Skeletal muscle tissue (tissue), 4 donors: Measurements from ENCODE around the gene PLXNA3. TPM values are rescaled to one million over a fixed set of nuclear protein-coding genes. Genes with fewer than 3 reads are reported as not detected.

Experiments used
- H3K27ac ChIP-seq: one replicate; pipeline ENCODE4 v1.7.0; 2013; ENCODE audit warnings: mild to moderate bottlenecking, low read depth, low read length, inconsistent platforms
- H3K27me3 ChIP-seq, 3 donors: one replicate each; pipeline ENCODE4 v1.7.0; 2013; ENCODE audit warnings: low read length in 3 of 3; ENCODE audit not compliant: control insufficient read depth in 3 of 3, insufficient read depth in 3 of 3
- H3K36me3 ChIP-seq, 3 donors: one replicate each; pipeline ENCODE4 v1.7.0; 2013; ENCODE audit warnings: low read length in 3 of 3; ENCODE audit not compliant: control insufficient read depth in 3 of 3, insufficient read depth in 3 of 3
- H3K4me1 ChIP-seq, 3 donors: one replicate each; pipeline ENCODE4 v1.7.0; 2013; ENCODE audit warnings: low read length in 3 of 3, mild to moderate bottlenecking in 3 of 3; ENCODE audit not compliant: control insufficient read depth in 3 of 3, insufficient read depth in 3 of 3
- H3K4me3 ChIP-seq, 3 donors: one replicate each; pipeline ENCODE4 v1.7.0; 2013; ENCODE audit warnings: low read length in 3 of 3
- H3K9ac ChIP-seq, 3 donors: one replicate each; pipeline ENCODE4 v1.7.0; 2013; ENCODE audit warnings: low read length in 3 of 3, mild to moderate bottlenecking in 3 of 3, moderate library complexity in 2 of 3, low read depth in 1 of 3
- H3K9me3 ChIP-seq, 3 donors: one replicate each; pipeline ENCODE4 v1.7.0; 2013; ENCODE audit warnings: low read length in 3 of 3; ENCODE audit not compliant: control insufficient read depth in 3 of 3
- total RNA-seq: library from RNA; depleted of rRNA; stranded (reverse); fragments of >200 nt; gene quantifications from one replicate; pipeline ENCODE4 v1.2.3, GENCODE V29; 2014
- donor health status: Osteomylitis.

Gene PLXNA3
- total RNA-seq, 1 donor from 2014 or later: 9.9 TPM

- H3K4me1 ChIP-seq: peaks cover 18 to 28% (median 24%) of the 10 kb centered on the region in 3 donors
Measured at GRCh38 chrX:154434394-154435168, 23.5 kb upstream of the PLXNA3 start.

DNA sequence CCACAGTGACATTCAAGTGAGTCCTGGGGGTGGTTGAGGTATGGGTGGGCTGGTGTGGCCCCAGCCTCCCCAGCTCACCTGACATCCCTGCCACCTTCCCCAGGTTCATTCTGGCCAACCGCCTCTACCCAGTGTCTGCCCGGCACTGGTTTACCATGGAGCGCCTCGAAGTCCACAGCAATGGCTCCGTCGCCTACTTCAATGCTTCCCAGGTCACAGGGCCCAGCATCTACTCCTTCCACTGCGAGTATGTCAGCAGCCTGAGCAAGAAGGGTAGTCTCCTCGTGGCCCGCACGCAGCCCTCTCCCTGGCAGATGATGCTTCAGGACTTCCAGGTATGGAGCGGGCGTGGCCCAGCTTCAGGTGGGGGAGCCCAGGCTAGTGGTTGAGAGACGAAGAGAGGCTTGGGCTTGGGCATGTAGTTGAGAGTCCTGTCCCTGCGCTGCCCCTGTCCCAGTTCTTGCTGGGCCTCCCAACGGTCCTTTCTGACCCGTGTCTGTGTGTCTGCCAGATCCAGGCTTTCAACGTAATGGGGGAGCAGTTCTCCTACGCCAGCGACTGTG is 22.8 kb upstream of the PLXNA3 start:
- peaks cover 25 to 34% (median 26%) of the 10 kb centered on the region in 3 donors for H3K36me3 ChIP-seq
- no peak overlapping the region for H3K9ac ChIP-seq
- no peak overlapping the region for H3K27ac ChIP-seq
- H3K4me3 ChIP-seq: no peak overlapping the region
- no peaks in the 10 kb centered on the region for H3K27me3 ChIP-seq
- no peaks in the 10 kb centered on the region for H3K9me3 ChIP-seq
- peaks cover 15 to 24% (median 22%) of the 10 kb centered on the region in 3 donors for H3K4me1 ChIP-seq

More at GRCh38 chrX:154434394-154435168, 23.5 kb upstream of the PLXNA3 start:
- Histone ChIP-seq H3K27me3 (no peaks in the 10 kb centered on the region), H3K9me3 (no peaks in the 10 kb centered on the region), H3K36me3 (peaks cover 25 to 33% (median 26%) of the 10 kb centered on the region in 3 donors), H3K9ac (no peak overlapping the region), H3K27ac (no peak overlapping the region), H3K4me3 (no peak overlapping the region)

DNA sequence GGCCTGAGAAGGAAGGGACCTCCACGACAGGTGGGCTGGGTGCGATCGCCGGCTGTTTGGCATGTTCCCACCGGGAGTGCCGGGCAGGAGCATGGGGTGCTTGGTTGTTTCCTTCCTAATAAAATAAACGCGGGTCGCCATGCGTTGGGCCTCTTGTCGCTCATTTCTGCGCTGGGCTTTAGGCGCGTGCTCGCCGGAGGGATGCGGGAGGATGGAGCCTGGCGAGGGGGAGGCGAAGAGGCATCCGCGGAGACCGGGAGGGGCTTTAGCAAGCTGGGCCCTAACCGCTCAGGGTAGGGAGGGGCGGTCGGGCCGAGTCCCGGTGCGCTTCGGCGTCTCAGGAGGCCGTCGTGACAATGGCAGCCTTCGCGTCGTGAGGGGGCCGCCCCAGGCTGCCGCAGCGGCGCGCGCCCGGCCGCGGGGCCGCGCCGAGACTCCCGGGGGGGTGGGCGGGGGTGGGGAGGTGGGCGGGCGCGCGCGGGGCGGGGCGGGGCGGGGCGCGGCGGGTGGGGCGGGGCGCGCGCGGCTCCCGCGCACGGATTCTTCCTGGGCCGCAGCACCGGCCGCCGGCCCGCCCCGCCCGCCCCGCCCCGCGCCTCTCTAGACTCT is 21.6 kb upstream of the PLXNA3 start:
- Histone ChIP-seq H3K9ac (peak overlapping the region in 2 of 3 donors; percentile 45 to 73), H3K27me3 (no peaks in the 10 kb centered on the region), H3K27ac (peak overlapping the region; percentile 40), H3K9me3 (no peaks in the 10 kb centered on the region), H3K4me1 (peaks cover 13 to 22% (median 18%) of the 10 kb centered on the region in 3 donors), H3K36me3 (peaks cover 28 to 41% (median 29%) of the 10 kb centered on the region in 3 donors), H3K4me3 (peak overlapping the region; percentile 14 to 77 (median 61))

- Histone ChIP-seq H3K27ac (peak within 1 kb of the TSS; percentile 40), H3K9ac (peak within 1 kb of the TSS; percentile 45 to 75 (median 70)), H3K36me3 (peaks cover 29 to 41% (median 31%) of the 10 kb centered on the region in 3 donors), H3K4me3 (peak within 1 kb of the TSS; percentile 68 to 79 (median 77)), H3K4me1 (peaks cover 13 to 22% (median 18%) of the 10 kb centered on the region in 3 donors), H3K9me3 (no peaks in the 10 kb centered on the region), H3K27me3 (no peaks in the 10 kb centered on the region)
Measured at GRCh38 chrX:154436983-154437752, 20.9 kb upstream of the PLXNA3 start, which contains the start of gene GDI1. Gene GDI1, plus strand, starts transcription at chrX:154437154. Its CDS starts 101 bp downstream, at chrX:154437255.

DNA sequence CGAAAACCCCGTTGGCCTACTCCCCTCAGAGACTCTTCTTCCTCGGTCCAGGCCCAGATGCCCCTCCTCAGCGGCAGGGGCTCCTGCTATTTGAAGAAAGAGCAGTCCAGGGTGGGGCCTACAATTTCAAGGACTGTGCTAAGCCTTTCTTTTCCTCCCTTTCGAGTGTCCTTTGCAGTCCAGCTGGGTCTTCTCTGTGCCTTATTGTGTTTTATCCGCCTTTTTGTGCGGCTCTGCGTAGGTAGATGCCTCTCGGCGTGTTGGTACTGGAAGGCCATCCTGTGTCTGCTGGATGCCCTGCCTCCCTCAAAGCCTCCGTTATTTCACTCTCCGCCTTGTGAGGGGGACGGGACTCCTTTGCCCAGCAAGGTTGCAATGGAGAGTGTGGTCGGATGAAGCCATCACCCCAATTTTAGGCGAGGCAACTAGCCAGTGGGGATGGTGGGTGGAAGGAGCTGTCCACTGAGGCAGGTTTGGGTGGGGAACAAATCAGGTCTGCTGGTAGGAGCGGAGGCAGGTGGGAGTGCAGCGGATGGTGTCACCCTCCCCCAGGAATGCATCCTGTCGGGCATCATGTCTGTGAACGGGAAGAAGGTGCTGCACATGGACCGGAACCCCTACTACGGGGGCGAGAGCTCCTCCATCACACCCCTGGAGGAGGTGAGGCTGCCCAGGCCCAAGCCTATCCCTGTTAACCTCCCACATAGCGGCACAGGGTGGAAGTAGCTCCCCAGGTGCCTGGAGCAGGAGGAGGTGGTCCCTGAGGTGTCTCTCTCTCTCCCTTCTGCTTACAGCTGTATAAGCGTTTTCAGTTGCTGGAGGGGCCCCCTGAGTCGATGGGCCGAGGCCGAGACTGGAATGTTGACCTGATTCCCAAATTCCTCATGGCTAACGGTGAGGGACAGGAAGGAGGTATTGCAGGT is 19.8 kb upstream of the PLXNA3 start:
- Histone ChIP-seq H3K4me3 (peak overlapping the region; percentile 68 to 79 (median 77)), H3K9me3 (no peaks in the 10 kb centered on the region), H3K27me3 (no peaks in the 10 kb centered on the region), H3K4me1 (peaks cover 13 to 24% (median 18%) of the 10 kb centered on the region in 3 donors), H3K36me3 (peaks cover 26 to 35% (median 33%) of the 10 kb centered on the region in 3 donors), H3K27ac (no peak overlapping the region), H3K9ac (peak overlapping the region; percentile 38 to 75 (median 70))

- H3K4me3 ChIP-seq: no peak overlapping the region
- H3K27me3 ChIP-seq: no peaks in the 10 kb centered on the region
- no peak overlapping the region for H3K27ac ChIP-seq
- no peaks in the 10 kb centered on the region for H3K9me3 ChIP-seq
- peaks cover 19 to 35% (median 28%) of the 10 kb centered on the region in 3 donors for H3K4me1 ChIP-seq
- H3K36me3 ChIP-seq: peaks cover 18 to 25% (median 18%) of the 10 kb centered on the region in 3 donors
- no peak overlapping the region for H3K9ac ChIP-seq
Measured at GRCh38 chrX:154439841-154440240, 18.2 kb upstream of the PLXNA3 start.

DNA sequence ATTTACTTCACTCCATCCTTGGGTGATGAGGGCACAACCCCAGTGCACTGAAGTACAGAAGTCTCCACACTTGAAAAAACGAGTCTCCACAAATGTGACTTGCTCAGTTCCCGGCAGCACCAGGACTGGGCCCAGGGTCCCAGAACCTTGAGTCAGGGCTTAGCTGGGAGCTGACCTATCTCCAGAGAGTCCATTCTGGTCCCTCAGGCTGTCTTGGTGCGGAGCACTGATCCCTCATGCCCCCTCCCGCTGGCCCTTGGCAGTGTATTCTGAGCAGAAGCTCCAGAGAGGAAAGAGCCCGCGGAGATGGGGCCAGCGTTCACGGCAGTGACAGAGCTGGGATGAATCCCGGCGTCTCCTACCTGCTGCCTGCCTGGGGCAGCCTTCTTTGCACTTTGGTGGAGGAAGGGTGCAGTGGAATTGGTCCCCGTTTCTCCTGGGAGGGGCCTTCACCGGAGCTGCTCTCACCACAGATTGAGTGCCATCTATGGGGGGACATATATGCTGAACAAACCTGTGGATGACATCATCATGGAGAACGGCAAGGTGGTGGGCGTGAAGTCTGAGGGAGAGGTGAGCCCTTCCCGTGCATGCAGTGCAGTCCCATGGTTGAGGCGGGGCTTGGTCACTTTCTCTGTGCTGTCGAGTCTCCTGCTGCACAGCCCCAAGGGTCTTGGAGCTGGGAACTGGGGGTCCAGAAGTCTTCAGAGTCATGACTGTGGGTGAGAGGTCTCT is 17.3 kb upstream of the PLXNA3 start:
- no peak overlapping the region for H3K4me3 ChIP-seq
- no peaks in the 10 kb centered on the region for H3K27me3 ChIP-seq
- H3K36me3 ChIP-seq: peaks cover 13 to 19% (median 16%) of the 10 kb centered on the region in 3 donors
- H3K4me1 ChIP-seq: peaks cover 27 to 42% (median 34%) of the 10 kb centered on the region in 3 donors
- no peaks in the 10 kb centered on the region for H3K9me3 ChIP-seq
- no peak overlapping the region for H3K27ac ChIP-seq
- no peak overlapping the region for H3K9ac ChIP-seq

DNA sequence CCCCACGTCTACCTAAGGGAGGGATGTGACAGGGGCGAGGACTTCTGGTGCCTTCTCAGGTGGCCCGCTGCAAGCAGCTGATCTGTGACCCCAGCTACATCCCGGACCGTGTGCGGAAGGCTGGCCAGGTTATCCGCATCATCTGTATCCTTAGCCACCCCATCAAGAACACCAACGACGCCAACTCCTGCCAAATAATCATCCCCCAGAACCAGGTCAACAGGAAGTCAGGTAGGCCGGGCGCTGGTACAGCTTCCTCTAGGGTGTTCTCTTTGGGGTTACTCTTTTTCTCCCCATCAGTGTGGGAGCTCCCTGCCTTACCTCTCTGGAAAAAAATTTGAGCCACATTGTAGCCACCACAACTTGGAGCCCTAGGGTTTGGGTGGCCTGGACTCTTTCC is 16.5 kb upstream of the PLXNA3 start:
- Histone ChIP-seq H3K27ac (no peak overlapping the region), H3K9me3 (no peaks in the 10 kb centered on the region), H3K4me1 (peaks cover 29 to 40% (median 29%) of the 10 kb centered on the region in 3 donors), H3K9ac (no peak overlapping the region), H3K4me3 (no peak overlapping the region), H3K36me3 (peaks cover 16 to 22% (median 16%) of the 10 kb centered on the region in 3 donors), H3K27me3 (no peaks in the 10 kb centered on the region)
